Sigmoid colon (tissue), 4 donors: ENCODE results near the gene OXT.

Experiments
- EP300 ChIP-seq, 4 donors: sonication (generic); formaldehyde crosslinking; IDR thresholded peaks; one replicate each; pipeline ENCODE4 v1.6.1; 2017; ENCODE audit warnings: antibody characterized with exemption in 4 of 4
- POLR2A ChIP-seq, 2 donors: fragments of 450-650 bp; IDR thresholded peaks; one replicate each; pipeline ENCODE4 v1.6.1; 2016; ENCODE audit warnings: antibody characterized with exemption in 2 of 2, mild to moderate bottlenecking in 2 of 2, moderate library complexity in 2 of 2
- POLR2AphosphoS5 ChIP-seq, 4 donors: sonication (generic); formaldehyde crosslinking; IDR thresholded peaks; one replicate each; pipeline ENCODE4 v1.6.1; 2017; ENCODE audit warnings: antibody characterized with exemption in 4 of 4
- TF ChIP-seq, protein P1 (sequence below), 4 experiments: fragments of 450-650 bp in 3 of 4; fragments of 200-600 bp in 1 of 4; IDR thresholded peaks; one replicate each; pipeline ENCODE4 v1.5.1; 2016 to 2019; ENCODE audit warnings: antibody characterized with exemption in 4 of 4, mild to moderate bottlenecking in 3 of 4, moderate library complexity in 2 of 4

DNA sequence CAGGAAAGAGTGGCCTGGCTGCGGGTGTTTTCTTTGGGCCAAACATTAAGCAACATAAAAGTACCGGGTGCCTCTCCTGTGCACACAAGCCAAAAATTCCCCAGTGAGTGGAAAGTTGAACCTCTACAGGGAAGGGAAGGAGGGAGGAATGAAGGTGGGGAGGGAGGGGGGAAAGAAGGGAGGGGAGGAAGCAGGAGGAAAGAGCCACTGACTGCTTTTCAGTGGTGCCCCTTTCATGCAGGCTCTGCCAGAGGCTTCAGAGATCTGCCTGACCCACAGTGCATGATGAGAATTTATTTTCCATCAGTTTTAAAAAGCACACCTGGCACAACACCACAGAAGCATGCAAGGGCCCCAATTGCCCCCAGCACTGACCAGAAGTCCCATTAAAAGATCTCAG is 40.6 kb downstream of the OXT start:
- TF ChIP-seq, protein P1, sequence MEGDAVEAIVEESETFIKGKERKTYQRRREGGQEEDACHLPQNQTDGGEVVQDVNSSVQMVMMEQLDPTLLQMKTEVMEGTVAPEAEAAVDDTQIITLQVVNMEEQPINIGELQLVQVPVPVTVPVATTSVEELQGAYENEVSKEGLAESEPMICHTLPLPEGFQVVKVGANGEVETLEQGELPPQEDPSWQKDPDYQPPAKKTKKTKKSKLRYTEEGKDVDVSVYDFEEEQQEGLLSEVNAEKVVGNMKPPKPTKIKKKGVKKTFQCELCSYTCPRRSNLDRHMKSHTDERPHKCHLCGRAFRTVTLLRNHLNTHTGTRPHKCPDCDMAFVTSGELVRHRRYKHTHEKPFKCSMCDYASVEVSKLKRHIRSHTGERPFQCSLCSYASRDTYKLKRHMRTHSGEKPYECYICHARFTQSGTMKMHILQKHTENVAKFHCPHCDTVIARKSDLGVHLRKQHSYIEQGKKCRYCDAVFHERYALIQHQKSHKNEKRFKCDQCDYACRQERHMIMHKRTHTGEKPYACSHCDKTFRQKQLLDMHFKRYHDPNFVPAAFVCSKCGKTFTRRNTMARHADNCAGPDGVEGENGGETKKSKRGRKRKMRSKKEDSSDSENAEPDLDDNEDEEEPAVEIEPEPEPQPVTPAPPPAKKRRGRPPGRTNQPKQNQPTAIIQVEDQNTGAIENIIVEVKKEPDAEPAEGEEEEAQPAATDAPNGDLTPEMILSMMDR (IDR thresholded peaks at IDR 0.05) = no peak
- no peak for TF ChIP-seq POLR2A (IDR thresholded peaks at IDR 0.05)
- no peak for TF ChIP-seq POLR2AphosphoS5 (IDR thresholded peaks at IDR 0.05)
- TF ChIP-seq EP300 (IDR thresholded peaks at IDR 0.05) = no peak
